ENCODE data around the gene HTT.

DNA sequence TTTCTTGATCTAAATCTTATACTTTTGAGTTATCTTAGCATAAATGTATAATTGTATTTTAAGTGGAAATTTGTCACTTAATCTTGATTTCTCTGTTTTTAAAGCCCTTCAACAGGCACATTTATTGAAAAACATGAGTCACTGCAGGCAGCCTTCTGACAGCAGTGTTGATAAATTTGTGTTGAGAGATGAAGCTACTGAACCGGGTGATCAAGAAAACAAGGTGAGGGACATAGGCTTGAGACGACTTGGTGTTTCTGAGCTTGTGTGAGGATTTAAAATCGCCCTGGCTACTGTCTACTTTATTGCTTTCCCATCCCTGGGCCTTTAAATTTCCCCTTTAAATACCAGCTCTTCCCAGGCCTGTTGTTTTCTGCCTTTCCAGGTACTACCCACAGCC lies 55.7 kb downstream of the HTT start:
- no peak for TF ChIP-seq EZH2 (IDR thresholded peaks at IDR 0.05)
- TF ChIP-seq POLR2AphosphoS5 (IDR thresholded peaks at IDR 0.05; ENCODE audit: borderline replicate concordance, low read depth, low read length) = no peak
